ENCODE results near the gene EIF1AD.

EIF1AD gene

DNA sequence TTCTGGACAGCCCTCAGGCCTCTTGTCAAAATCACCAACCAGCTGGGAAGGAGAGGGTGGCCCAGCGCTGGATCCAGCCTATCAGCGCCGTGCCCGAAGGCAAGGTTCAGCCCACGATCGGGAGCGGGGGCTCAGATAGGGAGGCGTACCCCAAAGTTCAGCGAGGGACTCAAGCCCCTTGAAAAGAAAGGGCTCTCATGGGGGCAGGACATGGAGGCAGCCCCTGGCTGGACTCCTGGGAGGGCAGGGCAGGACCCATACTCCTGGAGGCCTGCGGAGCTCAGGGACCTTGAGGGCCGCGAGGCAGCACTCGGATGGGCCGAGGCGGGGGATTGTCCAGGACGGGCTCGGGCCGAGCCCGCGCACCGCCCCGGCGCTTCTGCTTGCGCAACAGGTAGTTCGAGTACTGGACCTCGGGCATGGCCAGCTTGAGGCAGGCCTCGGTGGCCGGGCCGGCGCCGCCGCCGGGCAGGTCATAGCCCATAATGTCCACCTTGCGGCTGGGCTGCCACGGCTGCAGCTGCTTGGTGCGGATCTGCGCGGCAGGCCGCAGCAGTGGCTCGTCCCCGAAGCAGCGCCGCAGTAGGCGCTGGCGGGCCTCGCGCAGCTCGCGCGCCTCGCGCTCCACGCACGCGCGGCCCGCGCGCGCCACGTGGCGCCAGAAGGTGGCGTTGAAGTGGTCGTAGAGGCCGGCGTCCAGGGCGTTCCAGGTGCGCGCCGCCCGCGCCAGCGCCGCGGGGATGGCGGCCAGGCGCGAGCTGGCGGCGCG is 40.5 kb upstream of the EIF1AD start:
- TF ChIP-seq, protein P1, sequence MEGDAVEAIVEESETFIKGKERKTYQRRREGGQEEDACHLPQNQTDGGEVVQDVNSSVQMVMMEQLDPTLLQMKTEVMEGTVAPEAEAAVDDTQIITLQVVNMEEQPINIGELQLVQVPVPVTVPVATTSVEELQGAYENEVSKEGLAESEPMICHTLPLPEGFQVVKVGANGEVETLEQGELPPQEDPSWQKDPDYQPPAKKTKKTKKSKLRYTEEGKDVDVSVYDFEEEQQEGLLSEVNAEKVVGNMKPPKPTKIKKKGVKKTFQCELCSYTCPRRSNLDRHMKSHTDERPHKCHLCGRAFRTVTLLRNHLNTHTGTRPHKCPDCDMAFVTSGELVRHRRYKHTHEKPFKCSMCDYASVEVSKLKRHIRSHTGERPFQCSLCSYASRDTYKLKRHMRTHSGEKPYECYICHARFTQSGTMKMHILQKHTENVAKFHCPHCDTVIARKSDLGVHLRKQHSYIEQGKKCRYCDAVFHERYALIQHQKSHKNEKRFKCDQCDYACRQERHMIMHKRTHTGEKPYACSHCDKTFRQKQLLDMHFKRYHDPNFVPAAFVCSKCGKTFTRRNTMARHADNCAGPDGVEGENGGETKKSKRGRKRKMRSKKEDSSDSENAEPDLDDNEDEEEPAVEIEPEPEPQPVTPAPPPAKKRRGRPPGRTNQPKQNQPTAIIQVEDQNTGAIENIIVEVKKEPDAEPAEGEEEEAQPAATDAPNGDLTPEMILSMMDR (IDR thresholded peaks at IDR 0.05) = no peak
- Histone ChIP-seq H3K27me3 (peaks cover 16% of the 10 kb centered on the region), H3K9me3 (no peaks in the 10 kb centered on the region), H3K27ac (no peak overlapping the region), H3K4me1 (ENCODE audit: control insufficient read depth in 1 of 2, insufficient read depth in 1 of 2, low read depth in 1 of 2, low read length in 1 of 2) (peaks cover 0 to 7% of the 10 kb centered on the region in 2 experiments), H3K4me3 (ENCODE audit: low read depth in 1 of 2, low read length in 1 of 2) (no peak overlapping the region), H3K36me3 (no peaks in the 10 kb centered on the region)

DNA sequence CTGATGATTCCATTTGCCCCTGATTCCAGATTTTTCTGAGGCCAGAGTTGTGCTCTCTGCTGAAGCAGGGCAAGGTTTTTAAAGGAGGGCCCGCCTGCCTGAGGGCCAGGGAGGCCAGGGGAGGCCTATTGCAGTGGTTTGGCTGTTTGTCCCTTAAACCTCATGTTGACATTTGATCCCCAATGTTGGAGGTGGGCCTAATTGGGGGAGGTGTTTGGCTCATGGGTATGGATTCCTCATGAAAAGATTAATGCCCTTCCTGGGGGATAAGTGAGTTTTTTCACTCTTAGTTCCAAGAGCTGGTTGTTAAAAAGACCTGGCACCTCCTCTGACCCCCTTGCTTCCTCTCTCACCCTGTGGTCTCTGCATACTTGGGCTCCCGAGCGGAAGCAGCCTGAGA is 37.8 kb upstream of the EIF1AD start:
- Histone ChIP-seq H3K9me3 (no peaks in the 10 kb centered on the region), H3K27ac (no peak overlapping the region), H3K4me1 (ENCODE audit: control insufficient read depth in 1 of 2, insufficient read depth in 1 of 2, low read depth in 1 of 2, low read length in 1 of 2) (no peaks in the 10 kb centered on the region), H3K27me3 (peaks cover 7% of the 10 kb centered on the region), H3K36me3 (no peaks in the 10 kb centered on the region), H3K4me3 (ENCODE audit: low read depth in 1 of 2, low read length in 1 of 2) (no peak overlapping the region)
- TF ChIP-seq, protein P1 (IDR thresholded peaks at IDR 0.05) = no peak

DNA sequence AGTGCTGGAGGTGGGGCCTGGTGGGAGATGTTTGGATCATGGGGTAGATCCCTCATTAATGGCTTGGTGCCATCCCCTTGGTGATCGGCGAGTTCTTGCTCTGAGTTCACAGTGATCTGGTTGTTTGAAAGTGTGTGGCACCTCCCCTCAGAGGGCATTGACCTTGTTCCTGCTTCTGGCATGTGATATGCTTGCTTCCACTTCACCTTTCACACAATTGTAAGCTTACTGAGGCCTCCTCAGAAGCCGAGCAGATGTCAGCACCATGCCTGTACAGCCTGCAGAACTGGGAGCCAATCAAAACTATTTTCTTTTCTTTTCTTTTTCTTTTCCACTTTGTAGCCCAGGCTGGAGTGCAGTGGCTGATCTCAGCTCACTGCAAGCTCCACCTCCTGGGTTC is 35.4 kb upstream of the EIF1AD start:
- no peaks in the 10 kb centered on the region for H3K9me3 ChIP-seq
- TF ChIP-seq, protein P1 (IDR thresholded peaks at IDR 0.05) = no peak
- H3K27me3 ChIP-seq = peaks cover 11% of the 10 kb centered on the region
- H3K36me3 ChIP-seq = no peaks in the 10 kb centered on the region
- no peak overlapping the region for H3K4me3 ChIP-seq (ENCODE audit: low read depth in 1 of 2, low read length in 1 of 2)
- no peaks in the 10 kb centered on the region for H3K4me1 ChIP-seq (ENCODE audit: control insufficient read depth in 1 of 2, insufficient read depth in 1 of 2, low read depth in 1 of 2, low read length in 1 of 2)
- H3K27ac ChIP-seq = no peak overlapping the region

DNA sequence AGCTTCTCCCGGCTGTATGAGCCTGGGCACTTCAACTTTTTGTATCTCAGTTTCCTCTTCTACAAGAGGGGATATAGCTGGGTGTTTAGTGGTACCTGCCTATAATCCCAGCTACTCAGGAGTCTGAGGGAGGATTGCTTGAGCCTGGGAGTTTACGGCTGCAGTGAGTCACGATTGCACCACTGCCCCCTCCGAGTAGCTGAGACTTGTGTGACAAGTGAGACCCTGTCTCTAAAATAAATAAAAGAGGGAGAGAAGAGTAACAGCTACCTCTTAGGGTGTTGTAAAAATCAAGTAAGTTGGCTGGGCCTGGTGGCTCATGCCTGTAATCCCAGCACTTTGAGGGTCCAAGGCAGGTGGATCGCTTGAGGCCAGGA is 34.4 kb upstream of the EIF1AD start:
- no peak overlapping the region for H3K27ac ChIP-seq
- no peaks in the 10 kb centered on the region for H3K9me3 ChIP-seq
- H3K4me3 ChIP-seq (ENCODE audit: low read depth in 1 of 2, low read length in 1 of 2) = no peak overlapping the region
- no peaks in the 10 kb centered on the region for H3K4me1 ChIP-seq (ENCODE audit: control insufficient read depth in 1 of 2, insufficient read depth in 1 of 2, low read depth in 1 of 2, low read length in 1 of 2)
- no peaks in the 10 kb centered on the region for H3K36me3 ChIP-seq
- H3K27me3 ChIP-seq = peaks cover 11% of the 10 kb centered on the region
- TF ChIP-seq, protein P1 (IDR thresholded peaks at IDR 0.05) = no peak

DNA sequence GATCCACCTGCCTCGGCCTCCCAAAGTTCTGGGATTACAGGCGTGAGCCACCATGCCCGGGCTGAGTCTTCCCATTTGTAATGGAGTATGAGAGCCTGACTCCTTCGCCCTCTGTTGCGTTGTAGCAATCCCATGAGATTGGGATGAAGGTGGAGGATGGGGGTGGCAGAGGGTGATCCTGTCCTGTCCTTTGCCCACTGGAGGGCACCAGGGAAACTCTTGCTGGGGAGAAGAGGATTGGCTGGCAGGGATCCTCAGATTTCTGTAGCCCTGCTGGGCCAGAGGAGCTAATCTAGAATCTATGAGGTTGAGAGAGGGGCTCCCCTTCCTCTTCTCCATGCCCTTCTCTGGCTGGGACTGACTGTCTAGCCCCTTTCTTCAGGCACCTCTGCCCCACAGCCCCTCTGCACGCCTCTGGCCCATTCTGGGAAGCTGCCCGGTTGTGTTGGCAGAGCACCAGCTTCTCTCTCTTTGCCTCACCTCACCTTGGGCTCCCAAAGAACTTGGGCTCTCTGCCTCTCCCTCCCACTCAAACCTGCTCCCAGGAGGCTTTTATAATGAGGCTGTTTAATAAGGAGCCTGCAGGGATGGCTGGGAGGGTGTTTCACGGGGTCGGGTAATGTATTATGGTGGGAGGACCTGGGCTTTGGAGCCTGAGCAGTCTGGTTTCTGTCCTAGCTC is 33.8 kb upstream of the EIF1AD start:
- H3K27ac ChIP-seq = no peak overlapping the region
- H3K9me3 ChIP-seq = no peaks in the 10 kb centered on the region
- peaks cover 11% of the 10 kb centered on the region for H3K27me3 ChIP-seq
- no peaks in the 10 kb centered on the region for H3K36me3 ChIP-seq
- TF ChIP-seq, protein P1 (IDR thresholded peaks at IDR 0.05) = no peak
- no peaks in the 10 kb centered on the region for H3K4me1 ChIP-seq (ENCODE audit: control insufficient read depth in 1 of 2, insufficient read depth in 1 of 2, low read depth in 1 of 2, low read length in 1 of 2)
- H3K4me3 ChIP-seq (ENCODE audit: low read depth in 1 of 2, low read length in 1 of 2) = no peak overlapping the region

All from neutrophil (primary cell).